GM19239 (cell line): Measurements from ENCODE around the gene CDK19.

Experiments used
- DNase-seq: peaks from one replicate; pipeline ENCODE4 v3.0.0; 2011; ENCODE audit warnings: low spot score; ENCODE audit not compliant: insufficient read length
- FAIRE-seq: peaks from 2 replicates; lab custom pipeline; 2011; peaks lifted over from hg19 to GRCh38; lab: Jason Lieb, UNC

Gene CDK19

GRCh38 chr6:110561696-110562095, 253.6 kb downstream of the CDK19 start:
- DNase-seq (no peak), FAIRE-seq (no peak)

- FAIRE-seq = no peak
- DNase-seq = no peak
Measured at GRCh38 chr6:110561008-110561396, 254.3 kb downstream of the CDK19 start.

GRCh38 chr6:110560239-110561007, 254.8 kb downstream of the CDK19 start:
- no peak for DNase-seq
- FAIRE-seq = peak; percentile 77
